Hepatocyte (in vitro differentiated cells): ENCODE results near the gene WHAMM. TPM values are rescaled to one million over a fixed set of nuclear protein-coding genes. Genes with fewer than 3 reads are reported as not detected.
A peak's percentile ranks its signal among the peaks of the same experiment; 100 is the strongest.

ENCODE experiments used
- DNase-seq: peaks from one replicate; pipeline ENCODE4 v3.0.0-alpha.2; 2016; ENCODE audit warnings: low spot score
- H2AFZ ChIP-seq: fragments of 200-600 bp; sonication (generic); 2 replicates; pipeline ENCODE4 v1.6.0; 2016; ENCODE audit warnings: antibody characterized with exemption, mild to moderate bottlenecking
- H3K27ac ChIP-seq: fragments of 200-600 bp; sonication (generic); 2 replicates; pipeline ENCODE4 v1.5.1; 2016; ENCODE audit warnings: mild to moderate bottlenecking
- H3K27me3 ChIP-seq: fragments of 200-600 bp; sonication (generic); 2 replicates; pipeline ENCODE4 v1.6.1; 2016
- H3K36me3 ChIP-seq: fragments of 200-600 bp; sonication (generic); replicated peaks from 2 replicates; pipeline ENCODE4 v1.5.1; 2016; ENCODE audit warnings: low read depth; ENCODE audit not compliant: insufficient read depth
- H3K4me1 ChIP-seq: fragments of 200-600 bp; sonication (generic); 2 replicates; pipeline ENCODE4 v1.5.1; 2016; ENCODE audit warnings: mild to moderate bottlenecking, moderate library complexity; ENCODE audit not compliant: insufficient read depth
- H3K4me2 ChIP-seq: fragments of 200-600 bp; sonication (generic); 2 replicates; pipeline ENCODE4 v1.6.0; 2016
- H3K4me3 ChIP-seq: fragments of 200-600 bp; sonication (generic); 2 replicates; pipeline ENCODE4 v1.5.1; 2016; ENCODE audit warnings: mild to moderate bottlenecking
- H3K79me2 ChIP-seq: fragments of 200-600 bp; sonication (generic); 2 replicates; pipeline ENCODE4 v1.6.0; 2017; ENCODE audit warnings: mild to moderate bottlenecking
- H3K9me2 ChIP-seq: fragments of 200-600 bp; sonication (generic); replicated peaks from 2 replicates; pipeline ENCODE4 v1.6.0; 2017; ENCODE audit warnings: mild to moderate bottlenecking; ENCODE audit not compliant: insufficient read depth
- H3K9me3 ChIP-seq: fragments of 200-600 bp; sonication (generic); 2 replicates; pipeline ENCODE4 v1.5.1; 2016; ENCODE audit warnings: low read depth, mild to moderate bottlenecking
- H4K20me1 ChIP-seq: fragments of 200-600 bp; sonication (generic); 2 replicates; pipeline ENCODE4 v1.6.0; 2016; ENCODE audit warnings: mild to moderate bottlenecking; ENCODE audit not compliant: insufficient read depth, poor library complexity, severe bottlenecking
- CTCF ChIP-seq: fragments of 200-600 bp; sonication (generic); IDR thresholded peaks from 2 replicates; pipeline ENCODE4 v1.5.1; 2016; ENCODE audit warnings: antibody characterized with exemption, mild to moderate bottlenecking; ENCODE audit not compliant: poor library complexity
- EZH2 ChIP-seq: fragments of 200-600 bp; sonication (generic); IDR thresholded peaks from 2 replicates; pipeline ENCODE4 v1.6.1; 2016; ENCODE audit warnings: antibody characterized with exemption, mild to moderate bottlenecking, borderline replicate concordance
- EZH2phosphoT487 ChIP-seq: fragments of 200-600 bp; sonication (generic); IDR thresholded peaks from one replicate; pipeline ENCODE4 v1.6.1; 2018; ENCODE audit warnings: antibody characterized with exemption, mild to moderate bottlenecking, low read depth, moderate library complexity; ENCODE audit not compliant: unreplicated experiment, severe bottlenecking
- WGBS: methylation state at CpG from one replicate; pipeline ENCODE4 v1.1.6; 2016; ENCODE audit warnings: low lambda C conversion rate; ENCODE audit errors: missing lambda C conversion rate; 5-methylcytosine and 5-hydroxymethylcytosine counted together
- polyA plus RNA-seq: library from polyadenylated mRNA; unstranded; fragments of >200 nt; fragmentation: Nextera tagmentation; extraction: Ambion mirVana; gene quantifications from 2 replicates; pipeline ENCODE4 v1.2.1, GENCODE V29; 2016
- total RNA-seq: library from RNA; depleted of rRNA; stranded (reverse); fragments of >200 nt; gene quantifications from 2 replicates; pipeline ENCODE4 v1.2.3, GENCODE V29; 2014

WHAMM gene
- total and polyA plus RNA-seq, 2 experiments from 2014 or later = 5.3 to 8.0 TPM

- H3K4me2 ChIP-seq = no peak overlapping the region
- no peaks in the 10 kb centered on the region for H3K9me2 ChIP-seq
- no peak for DNase-seq
- H3K79me2 ChIP-seq = no peaks in the 10 kb centered on the region
- no peaks in the 10 kb centered on the region for H3K9me3 ChIP-seq
- no peaks in the 10 kb centered on the region for H3K4me1 ChIP-seq
- no peak overlapping the region for H2AFZ ChIP-seq
- WGBS = 84% methylated on average over 8 of the region's 8 CpGs
- no peak overlapping the region for H3K4me3 ChIP-seq
- no peaks in the 10 kb centered on the region for H4K20me1 ChIP-seq
- no peak overlapping the region for H3K27ac ChIP-seq
- no peak for TF ChIP-seq EZH2phosphoT487
- TF ChIP-seq EZH2 = no peak
- TF ChIP-seq CTCF = no peak
- H3K36me3 ChIP-seq = no peaks in the 10 kb centered on the region
- no peaks in the 10 kb centered on the region for H3K27me3 ChIP-seq
Measured at GRCh38 chr15:82847703-82848102, 38.3 kb downstream of the WHAMM start.

- DNase-seq = no peak
Measured at GRCh38 chr15:82848241-82848993, 39.0 kb downstream of the WHAMM start.

GRCh38 chr15:82849556-82850512 is 40.4 kb downstream of the WHAMM start:
- peak overlapping the region; percentile 48 for H3K27ac ChIP-seq
- H2AFZ ChIP-seq = peak overlapping the region; percentile 84
- H3K36me3 ChIP-seq = no peaks in the 10 kb centered on the region
- peak; percentile 88 for DNase-seq
- H3K79me2 ChIP-seq = no peaks in the 10 kb centered on the region
- H3K4me2 ChIP-seq = peak overlapping the region; percentile 69
- no peaks in the 10 kb centered on the region for H3K27me3 ChIP-seq
- no peaks in the 10 kb centered on the region for H3K4me1 ChIP-seq
- no peak overlapping the region for H3K4me3 ChIP-seq
- TF ChIP-seq EZH2 (no peak), EZH2phosphoT487 (no peak), CTCF (peak; percentile 84)
- no peaks in the 10 kb centered on the region for H4K20me1 ChIP-seq
- H3K9me3 ChIP-seq = no peaks in the 10 kb centered on the region
- no peaks in the 10 kb centered on the region for H3K9me2 ChIP-seq
- 25% methylated on average over 23 of the region's 23 CpGs for WGBS

More at GRCh38 chr15:82848241-82848993, 39.0 kb downstream of the WHAMM start:
- Histone ChIP-seq H3K36me3 (no peaks in the 10 kb centered on the region), H3K9me3 (no peaks in the 10 kb centered on the region), H3K4me3 (no peak overlapping the region), H3K4me2 (no peak overlapping the region), H3K9me2 (no peaks in the 10 kb centered on the region), H3K27ac (no peak overlapping the region), H3K4me1 (no peaks in the 10 kb centered on the region), H3K79me2 (no peaks in the 10 kb centered on the region), H4K20me1 (no peaks in the 10 kb centered on the region), H3K27me3 (no peaks in the 10 kb centered on the region), H2AFZ (no peak overlapping the region)
- WGBS = 95% methylated on average over 9 of the region's 9 CpGs
- TF ChIP-seq CTCF = no peak
- no peak for TF ChIP-seq EZH2phosphoT487
